Hepatocyte (in vitro differentiated cells): Measurements from ENCODE around the gene PGM2.

Source experiments
- EZH2 ChIP-seq: fragments of 200-600 bp; sonication (generic); IDR thresholded peaks from 2 replicates; pipeline ENCODE4 v1.6.1; 2016; ENCODE audit warnings: antibody characterized with exemption, mild to moderate bottlenecking, borderline replicate concordance
- TF ChIP-seq, protein P1 (sequence below): fragments of 200-600 bp; sonication (generic); IDR thresholded peaks from 2 replicates; pipeline ENCODE4 v1.5.1; 2016; ENCODE audit warnings: antibody characterized with exemption, mild to moderate bottlenecking; ENCODE audit not compliant: poor library complexity

GRCh38 chr4:37825968-37826294, 555 bp upstream of the PGM2 start:
- no peak for TF ChIP-seq EZH2
- TF ChIP-seq, protein P1, sequence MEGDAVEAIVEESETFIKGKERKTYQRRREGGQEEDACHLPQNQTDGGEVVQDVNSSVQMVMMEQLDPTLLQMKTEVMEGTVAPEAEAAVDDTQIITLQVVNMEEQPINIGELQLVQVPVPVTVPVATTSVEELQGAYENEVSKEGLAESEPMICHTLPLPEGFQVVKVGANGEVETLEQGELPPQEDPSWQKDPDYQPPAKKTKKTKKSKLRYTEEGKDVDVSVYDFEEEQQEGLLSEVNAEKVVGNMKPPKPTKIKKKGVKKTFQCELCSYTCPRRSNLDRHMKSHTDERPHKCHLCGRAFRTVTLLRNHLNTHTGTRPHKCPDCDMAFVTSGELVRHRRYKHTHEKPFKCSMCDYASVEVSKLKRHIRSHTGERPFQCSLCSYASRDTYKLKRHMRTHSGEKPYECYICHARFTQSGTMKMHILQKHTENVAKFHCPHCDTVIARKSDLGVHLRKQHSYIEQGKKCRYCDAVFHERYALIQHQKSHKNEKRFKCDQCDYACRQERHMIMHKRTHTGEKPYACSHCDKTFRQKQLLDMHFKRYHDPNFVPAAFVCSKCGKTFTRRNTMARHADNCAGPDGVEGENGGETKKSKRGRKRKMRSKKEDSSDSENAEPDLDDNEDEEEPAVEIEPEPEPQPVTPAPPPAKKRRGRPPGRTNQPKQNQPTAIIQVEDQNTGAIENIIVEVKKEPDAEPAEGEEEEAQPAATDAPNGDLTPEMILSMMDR = no peak
